GM21381 (cell line): Measurements from ENCODE around the gene SUV39H2.
"Not testable (repeated sequence)": the region's sequence is repeated elsewhere in the genome, so short reads cannot be mapped to it uniquely, and the experiment has no call there.

Experiments
- ATAC-seq: cut with Tn5 transposase; IDR thresholded peaks from one replicate; pipeline ENCODE4 v1.9.1; 2021; ENCODE audit warnings: mild to moderate bottlenecking, moderate library complexity; ENCODE audit not compliant: unreplicated experiment

SUV39H2 gene

GRCh38 chr10:14878266-14879123, at the start of gene SUV39H2:
TSS of gene SUV39H2 (plus strand) at chr10:14878866. CDS start at chr10:14878889, 23 bp downstream.
- peak; percentile 90 for ATAC-seq

- no peak for ATAC-seq
Measured at GRCh38 chr10:14833106-14833505, 45.6 kb upstream of the SUV39H2 start.

GRCh38 chr10:14836208-14836607, 42.5 kb upstream of the SUV39H2 start:
- no peak for ATAC-seq

GRCh38 chr10:14837003-14837756, 41.5 kb upstream of the SUV39H2 start:
- ATAC-seq, result no peak

GRCh38 chr10:14837757-14838581, 40.7 kb upstream of the SUV39H2 start, which contains the start of the genes CDNF, HSPA14 and MSANTD7:
TSS of gene CDNF (minus strand) at chr10:14838037. CDS start at chr10:14837946, 91 bp downstream.
TSS of gene HSPA14 (plus strand) at chr10:14838306. CDS start at chr10:14838403, 97 bp downstream.
TSS of gene MSANTD7 (plus strand) at chr10:14838306. CDS start at chr10:14842285, 3,979 bp downstream.
- peak; percentile 96 for ATAC-seq

- ATAC-seq, result peak; percentile 3
Measured at GRCh38 chr10:14838582-14839304, 39.9 kb upstream of the SUV39H2 start.

GRCh38 chr10:14839305-14839695, 39.4 kb upstream of the SUV39H2 start:
- ATAC-seq, result no peak

- ATAC-seq, result no peak
Measured at GRCh38 chr10:14840178-14840577, 38.5 kb upstream of the SUV39H2 start.

GRCh38 chr10:14843327-14843988, 35.2 kb upstream of the SUV39H2 start:
- ATAC-seq, result no peak

GRCh38 chr10:14844948-14845347, 33.7 kb upstream of the SUV39H2 start:
- ATAC-seq, result no peak

GRCh38 chr10:14852236-14852635, 26.4 kb upstream of the SUV39H2 start:
- no peak for ATAC-seq

- ATAC-seq, result no peak
Measured at GRCh38 chr10:14855453-14855852, 23.2 kb upstream of the SUV39H2 start.

GRCh38 chr10:14858338-14858960, 20.2 kb upstream of the SUV39H2 start:
- no peak for ATAC-seq

GRCh38 chr10:14859043-14859442, 19.6 kb upstream of the SUV39H2 start:
- no peak for ATAC-seq

GRCh38 chr10:14859775-14860174, 18.9 kb upstream of the SUV39H2 start:
- no peak for ATAC-seq

GRCh38 chr10:14860791-14861190, 17.9 kb upstream of the SUV39H2 start:
- ATAC-seq, result no peak

- not testable (repeated sequence) for ATAC-seq
Measured at GRCh38 chr10:14864466-14864865, 14.2 kb upstream of the SUV39H2 start.

GRCh38 chr10:14864871-14865270, 13.8 kb upstream of the SUV39H2 start:
- ATAC-seq, result not testable (repeated sequence)
